Measurements from ENCODE around the gene CGB7. TPM values are rescaled to one million over a fixed set of nuclear protein-coding genes. Genes with fewer than 3 reads are reported as not detected.
"Not testable (repeated sequence)": the region's sequence is repeated elsewhere in the genome, so short reads cannot be mapped to it uniquely, and the experiment has no call there.

CGB7 gene
- total RNA-seq, 1 experiment from 2014 or later: not detected

- no peaks in the 10 kb centered on the region for H3K27me3 ChIP-seq (replicated peaks; ENCODE audit: insufficient read depth, low read depth, low read length, poor library complexity)
- H3K4me1 ChIP-seq (ENCODE audit: insufficient read depth, low read length, poor library complexity, severe bottlenecking): peaks cover 15% of the 10 kb centered on the region
- intact Hi-C loops (cut with micrococcal nuclease; ENCODE audit: unreplicated experiment): no loop called here
- no peak for DNase-seq (ENCODE audit: low spot score)
- TF ChIP-seq CTCF (conservative IDR thresholded peaks at IDR 0.05; ENCODE audit: low read depth, low read length): no peak
- TF ChIP-seq EZH2 (IDR thresholded peaks at IDR 0.05; ENCODE audit: borderline replicate concordance, low read depth, low read length, poor library complexity, severe bottlenecking): no peak
- ChIA-PET POLR2A (ENCODE audit: low non-redundant PET) (no interaction called here), CTCF (interaction anchor here (1.7 kb wide), 1 partner anchor 21 kb away, joined by 3 read pairs; no protein-coding TSS in a partner anchor)
- H3K36me3 ChIP-seq (ENCODE audit: insufficient read depth, low read length, poor library complexity, severe bottlenecking): peaks cover 7% of the 10 kb centered on the region
- no TSS peak for BruUV-seq (replicated peaks)
- H3K9me3 ChIP-seq (ENCODE audit: low read depth, low read length, poor library complexity, severe bottlenecking): no peaks in the 10 kb centered on the region
- no peak overlapping the region for H3K27ac ChIP-seq (ENCODE audit: low read depth, low read length, poor library complexity, severe bottlenecking)
- no peak overlapping the region for H3K4me3 ChIP-seq (ENCODE audit: low read depth, low read length, poor library complexity, severe bottlenecking)
These were observed 37.2 kb downstream of the CGB7 start for GRCh38 chr19:49020342-49020741.

- Histone ChIP-seq H3K4me1 (ENCODE audit: insufficient read depth, low read length, poor library complexity, severe bottlenecking) (peaks cover 15% of the 10 kb centered on the region), H3K9me3 (ENCODE audit: low read depth, low read length, poor library complexity, severe bottlenecking) (no peaks in the 10 kb centered on the region), H3K27me3 (replicated peaks; ENCODE audit: insufficient read depth, low read depth, low read length, poor library complexity) (no peaks in the 10 kb centered on the region), H3K4me3 (ENCODE audit: low read depth, low read length, poor library complexity, severe bottlenecking) (peak overlapping the region; percentile 49), H3K36me3 (ENCODE audit: insufficient read depth, low read length, poor library complexity, severe bottlenecking) (peaks cover 10% of the 10 kb centered on the region), H3K27ac (ENCODE audit: low read depth, low read length, poor library complexity, severe bottlenecking) (no peak overlapping the region)
- BruUV-seq (replicated peaks): TSS peak; percentile 17
- intact Hi-C loops (cut with micrococcal nuclease; ENCODE audit: unreplicated experiment): no loop called here
- TF ChIP-seq EZH2 (IDR thresholded peaks at IDR 0.05; ENCODE audit: borderline replicate concordance, low read depth, low read length, poor library complexity, severe bottlenecking) (no peak), CTCF (conservative IDR thresholded peaks at IDR 0.05; ENCODE audit: low read depth, low read length) (peak; percentile 48)
- ChIA-PET CTCF (interaction anchor here (1.4 to 1.7 kb wide), 2 partner anchors 20 to 26 kb away, joined by 3 to 10 read pairs; partner anchors contain the start of genes GYS1 and RUVBL2), POLR2A (ENCODE audit: low non-redundant PET) (no interaction called here)
- peak; percentile 51 for DNase-seq (ENCODE audit: low spot score)
These were observed 38.2 kb downstream of the CGB7 start for GRCh38 chr19:49019242-49019932.

DNA sequence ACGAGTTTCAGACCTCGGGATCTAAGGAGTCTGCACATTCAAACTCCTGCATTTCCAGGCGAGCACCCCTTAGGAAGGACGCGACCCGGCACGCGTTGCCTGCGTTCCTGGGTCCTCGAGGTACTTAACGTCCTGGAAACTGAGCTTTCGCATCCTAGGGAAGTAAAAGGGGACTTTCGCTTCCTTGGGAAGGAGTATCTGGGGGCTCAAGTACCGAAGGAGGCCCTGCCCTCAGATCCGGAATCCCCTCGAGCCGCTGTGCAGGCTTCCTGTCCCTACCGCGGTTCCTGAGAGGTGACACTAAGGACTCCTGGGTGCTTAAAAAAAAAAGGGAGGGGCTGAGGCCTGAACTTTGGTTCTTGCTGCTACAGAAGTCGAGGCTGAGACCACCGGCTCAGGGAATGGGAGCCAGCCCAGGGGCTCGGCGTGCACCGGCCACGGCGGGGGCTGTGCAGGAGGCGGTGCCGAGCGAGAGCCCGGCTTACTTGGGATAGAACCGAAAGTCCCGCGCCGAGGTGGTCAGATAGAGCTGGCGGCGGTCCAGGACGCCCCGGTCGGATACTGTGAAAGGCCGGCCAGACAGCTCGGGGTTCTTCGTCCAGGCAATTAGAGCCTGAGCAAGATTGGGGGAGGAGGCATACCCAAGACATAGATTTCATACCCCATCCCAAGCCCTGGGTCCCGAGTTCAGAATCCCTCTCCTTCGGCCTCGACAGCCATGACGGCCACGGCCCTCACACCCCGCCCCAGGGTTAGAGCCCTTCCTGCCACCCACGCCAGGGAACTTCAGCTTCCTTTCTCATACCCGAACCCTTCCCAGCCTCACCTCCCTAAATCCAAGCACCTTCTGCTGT is 38.9 kb downstream of the CGB7 start:
- H3K4me1 ChIP-seq (ENCODE audit: insufficient read depth, low read length, poor library complexity, severe bottlenecking): peaks cover 15% of the 10 kb centered on the region
- H3K9me3 ChIP-seq (ENCODE audit: low read depth, low read length, poor library complexity, severe bottlenecking); H3K36me3 ChIP-seq (ENCODE audit: insufficient read depth, low read length, poor library complexity, severe bottlenecking); intact Hi-C loops (cut with micrococcal nuclease; ENCODE audit: unreplicated experiment); POLR2A ChIA-PET (ENCODE audit: low non-redundant PET); H3K27me3 ChIP-seq (replicated peaks; ENCODE audit: insufficient read depth, low read depth, low read length, poor library complexity); BruUV-seq (replicated peaks); H3K27ac ChIP-seq (ENCODE audit: low read depth, low read length, poor library complexity, severe bottlenecking): not testable (repeated sequence)
- peak; percentile 36 for DNase-seq (ENCODE audit: low spot score)
- CTCF ChIA-PET: interaction anchor here (1.4 to 1.7 kb wide), 2 partner anchors 19 to 25 kb away, joined by 3 to 10 read pairs; partner anchors contain the start of genes GYS1 and RUVBL2
- H3K4me3 ChIP-seq (ENCODE audit: low read depth, low read length, poor library complexity, severe bottlenecking): peak overlapping the region; percentile 49

Data from A673 (cell line).